ENCODE data around the gene LHX5. TPM values are rescaled to one million over a fixed set of nuclear protein-coding genes. Genes with fewer than 3 reads are reported as not detected.

LHX5 gene
- total RNA-seq, 1 experiment from 2014 or later: 1.9 TPM

DNA sequence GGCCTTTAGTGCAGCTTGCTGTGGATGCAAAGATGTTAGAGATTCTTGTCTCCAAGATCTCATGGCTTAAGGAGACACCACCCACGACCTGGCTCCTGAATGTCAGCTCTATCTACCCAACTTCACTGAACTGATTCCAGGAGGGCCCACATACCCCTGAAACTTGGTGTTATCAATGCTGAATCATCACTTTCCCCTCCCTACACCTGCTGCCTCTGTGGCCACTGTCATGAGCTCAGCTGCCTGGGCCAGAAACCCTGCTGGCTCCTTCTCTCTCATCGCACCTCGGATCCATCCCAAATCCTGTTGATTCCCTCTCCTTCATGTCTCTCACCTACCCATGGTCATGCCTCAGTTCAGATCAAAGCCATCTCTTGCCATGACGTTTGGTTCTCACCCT lies 15.1 kb upstream of the LHX5 start:
- no peak overlapping the region for H3K14ac ChIP-seq (ENCODE audit: insufficient read depth, low read length)
- H2BK120ac ChIP-seq (ENCODE audit: low read depth, low read length, poor library complexity, severe bottlenecking): no peak overlapping the region
- no peak overlapping the region for H3K4me2 ChIP-seq (ENCODE audit: insufficient read depth, insufficient read length, low read length)
- no CpG with 5 or more reads among the region's 4 CpGs for whole genome bisulfite sequencing (ENCODE audit: extremely low coverage, insufficient read length, low lambda C conversion rate)
- H2BK15ac ChIP-seq (ENCODE audit: low read depth, low read length): no peak overlapping the region
- Mint-ChIP-seq H3K27ac (no peak overlapping the region), H3K4me3 (no peak overlapping the region), H3K9me3 (peaks cover 7% of the 10 kb centered on the region in 2 experiments), H3K36me3 (ENCODE audit: insufficient read depth in 1 of 3, low read depth in 3 of 3) (peaks cover 2 to 13% (median 8%) of the 10 kb centered on the region in 3 experiments; a peak in 3 of 7 replicates), H3K4me1 (peaks cover 45 to 49% of the 10 kb centered on the region in 2 experiments), H3K27me3 (ENCODE audit: low read depth) (peaks cover 98% of the 10 kb centered on the region)
- H3K18ac ChIP-seq (ENCODE audit: insufficient read length, low read depth, low read length): no peak overlapping the region
- peaks cover 4% of the 10 kb centered on the region; the same call in 1 of the 2 replicates for H3K4me1 ChIP-seq (ENCODE audit: insufficient read depth, low read length)
- H3K4ac ChIP-seq (ENCODE audit: low read depth, low read length): no peak overlapping the region
- no peak overlapping the region for H3K27ac ChIP-seq (ENCODE audit: insufficient read length, low read depth, low read length)
- H3K23ac ChIP-seq (ENCODE audit: insufficient read length, low read depth, low read length): no peak overlapping the region
- H2AK5ac ChIP-seq (ENCODE audit: insufficient read length, low read length): no peak overlapping the region
- H3K9me3 ChIP-seq (ENCODE audit: control insufficient read depth, low read depth, low read length): no peaks in the 10 kb centered on the region
- H2BK20ac ChIP-seq (ENCODE audit: low read depth, low read length, poor library complexity, severe bottlenecking): no peak overlapping the region
- H3K9ac ChIP-seq (ENCODE audit: extremely low read depth, insufficient read length, low read length): no peak overlapping the region
- DNase-seq: no peak
- H2BK5ac ChIP-seq (ENCODE audit: insufficient read length, low read length): no peak overlapping the region
- H3T11ph ChIP-seq (ENCODE audit: low read length): no peak overlapping the region
- H3K23me2 ChIP-seq (ENCODE audit: insufficient read length, low read depth, low read length, poor library complexity, severe bottlenecking): no peaks in the 10 kb centered on the region
- no peak overlapping the region for H4K8ac ChIP-seq (replicated peaks; ENCODE audit: insufficient read length, low read depth, low read length)
- H2BK12ac ChIP-seq (ENCODE audit: insufficient read length, low read depth, low read length): no peak overlapping the region
- no peak overlapping the region for H4K91ac ChIP-seq (ENCODE audit: insufficient read length, low read depth, low read length)
- no peak overlapping the region for H4K5ac ChIP-seq (ENCODE audit: insufficient read length, low read depth, low read length)
- TF ChIP-seq, protein P1, sequence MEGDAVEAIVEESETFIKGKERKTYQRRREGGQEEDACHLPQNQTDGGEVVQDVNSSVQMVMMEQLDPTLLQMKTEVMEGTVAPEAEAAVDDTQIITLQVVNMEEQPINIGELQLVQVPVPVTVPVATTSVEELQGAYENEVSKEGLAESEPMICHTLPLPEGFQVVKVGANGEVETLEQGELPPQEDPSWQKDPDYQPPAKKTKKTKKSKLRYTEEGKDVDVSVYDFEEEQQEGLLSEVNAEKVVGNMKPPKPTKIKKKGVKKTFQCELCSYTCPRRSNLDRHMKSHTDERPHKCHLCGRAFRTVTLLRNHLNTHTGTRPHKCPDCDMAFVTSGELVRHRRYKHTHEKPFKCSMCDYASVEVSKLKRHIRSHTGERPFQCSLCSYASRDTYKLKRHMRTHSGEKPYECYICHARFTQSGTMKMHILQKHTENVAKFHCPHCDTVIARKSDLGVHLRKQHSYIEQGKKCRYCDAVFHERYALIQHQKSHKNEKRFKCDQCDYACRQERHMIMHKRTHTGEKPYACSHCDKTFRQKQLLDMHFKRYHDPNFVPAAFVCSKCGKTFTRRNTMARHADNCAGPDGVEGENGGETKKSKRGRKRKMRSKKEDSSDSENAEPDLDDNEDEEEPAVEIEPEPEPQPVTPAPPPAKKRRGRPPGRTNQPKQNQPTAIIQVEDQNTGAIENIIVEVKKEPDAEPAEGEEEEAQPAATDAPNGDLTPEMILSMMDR (conservative IDR thresholded peaks at IDR 0.05): no peak
- H3K27me3 ChIP-seq (ENCODE audit: insufficient read depth, low read length): peaks cover 5% of the 10 kb centered on the region; the same call in 1 of the 2 replicates
- no peaks in the 10 kb centered on the region for H3K79me2 ChIP-seq (ENCODE audit: insufficient read depth, low read length)
- no peak overlapping the region for H3K56ac ChIP-seq (ENCODE audit: insufficient read length, low read depth, low read length)
- no peaks in the 10 kb centered on the region for H4K20me1 ChIP-seq (ENCODE audit: control insufficient read depth, insufficient read depth, insufficient read length)
- H3K79me1 ChIP-seq (ENCODE audit: insufficient read depth, low read depth, low read length, poor library complexity, severe bottlenecking): no peaks in the 10 kb centered on the region
- no peak overlapping the region for H2AFZ ChIP-seq (ENCODE audit: low read length)
